Measurements from ENCODE around the gene PAX2. TPM values are rescaled to one million over a fixed set of nuclear protein-coding genes. Genes with fewer than 3 reads are reported as not detected.

Gene PAX2
- total and polyA plus RNA-seq, 2 donors from 2014 or later = 28.3 to 102 TPM

- Histone ChIP-seq H3K9me3 (ENCODE audit: control insufficient read depth in 2 of 3, insufficient read depth in 1 of 3, low read length in 3 of 3) (no peaks in the 10 kb centered on the region), H3K4me1 (ENCODE audit: control insufficient read depth in 2 of 3, insufficient read depth in 2 of 3, low read depth in 1 of 3, low read length in 3 of 3) (peaks cover 2 to 13% (median 8%) of the 10 kb centered on the region in 3 donors), H3K36me3 (ENCODE audit: control insufficient read depth in 2 of 3, insufficient read depth in 3 of 3, low read length in 3 of 3) (no peaks in the 10 kb centered on the region), H3K9ac (ENCODE audit: low read length in 3 of 3) (peak overlapping the region in 2 of 3 donors; percentile 13 to 71), H3K27me3 (ENCODE audit: control insufficient read depth, insufficient read depth, low read length) (peaks cover 13% of the 10 kb centered on the region), H3K4me3 (ENCODE audit: low read length in 3 of 3) (peak overlapping the region in 2 of 3 donors; percentile 54 to 78), H3K27ac (ENCODE audit: low read depth in 2 of 2, low read length in 2 of 2) (peak overlapping the region; percentile 72 to 74)
- intact Hi-C loops (cut with DNase I) = no loop called here
- no peak for FAIRE-seq
- DNase-seq = peak; percentile 83 to 95 (median 88)
- TF ChIP-seq, protein P1, sequence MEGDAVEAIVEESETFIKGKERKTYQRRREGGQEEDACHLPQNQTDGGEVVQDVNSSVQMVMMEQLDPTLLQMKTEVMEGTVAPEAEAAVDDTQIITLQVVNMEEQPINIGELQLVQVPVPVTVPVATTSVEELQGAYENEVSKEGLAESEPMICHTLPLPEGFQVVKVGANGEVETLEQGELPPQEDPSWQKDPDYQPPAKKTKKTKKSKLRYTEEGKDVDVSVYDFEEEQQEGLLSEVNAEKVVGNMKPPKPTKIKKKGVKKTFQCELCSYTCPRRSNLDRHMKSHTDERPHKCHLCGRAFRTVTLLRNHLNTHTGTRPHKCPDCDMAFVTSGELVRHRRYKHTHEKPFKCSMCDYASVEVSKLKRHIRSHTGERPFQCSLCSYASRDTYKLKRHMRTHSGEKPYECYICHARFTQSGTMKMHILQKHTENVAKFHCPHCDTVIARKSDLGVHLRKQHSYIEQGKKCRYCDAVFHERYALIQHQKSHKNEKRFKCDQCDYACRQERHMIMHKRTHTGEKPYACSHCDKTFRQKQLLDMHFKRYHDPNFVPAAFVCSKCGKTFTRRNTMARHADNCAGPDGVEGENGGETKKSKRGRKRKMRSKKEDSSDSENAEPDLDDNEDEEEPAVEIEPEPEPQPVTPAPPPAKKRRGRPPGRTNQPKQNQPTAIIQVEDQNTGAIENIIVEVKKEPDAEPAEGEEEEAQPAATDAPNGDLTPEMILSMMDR (IDR thresholded peaks at IDR 0.05; ENCODE audit: borderline replicate concordance, extremely low read depth, insufficient read depth) = peak; percentile 84
Measured at GRCh38 chr10:100743626-100744135, 1.7 kb upstream of the PAX2 start.

DNA sequence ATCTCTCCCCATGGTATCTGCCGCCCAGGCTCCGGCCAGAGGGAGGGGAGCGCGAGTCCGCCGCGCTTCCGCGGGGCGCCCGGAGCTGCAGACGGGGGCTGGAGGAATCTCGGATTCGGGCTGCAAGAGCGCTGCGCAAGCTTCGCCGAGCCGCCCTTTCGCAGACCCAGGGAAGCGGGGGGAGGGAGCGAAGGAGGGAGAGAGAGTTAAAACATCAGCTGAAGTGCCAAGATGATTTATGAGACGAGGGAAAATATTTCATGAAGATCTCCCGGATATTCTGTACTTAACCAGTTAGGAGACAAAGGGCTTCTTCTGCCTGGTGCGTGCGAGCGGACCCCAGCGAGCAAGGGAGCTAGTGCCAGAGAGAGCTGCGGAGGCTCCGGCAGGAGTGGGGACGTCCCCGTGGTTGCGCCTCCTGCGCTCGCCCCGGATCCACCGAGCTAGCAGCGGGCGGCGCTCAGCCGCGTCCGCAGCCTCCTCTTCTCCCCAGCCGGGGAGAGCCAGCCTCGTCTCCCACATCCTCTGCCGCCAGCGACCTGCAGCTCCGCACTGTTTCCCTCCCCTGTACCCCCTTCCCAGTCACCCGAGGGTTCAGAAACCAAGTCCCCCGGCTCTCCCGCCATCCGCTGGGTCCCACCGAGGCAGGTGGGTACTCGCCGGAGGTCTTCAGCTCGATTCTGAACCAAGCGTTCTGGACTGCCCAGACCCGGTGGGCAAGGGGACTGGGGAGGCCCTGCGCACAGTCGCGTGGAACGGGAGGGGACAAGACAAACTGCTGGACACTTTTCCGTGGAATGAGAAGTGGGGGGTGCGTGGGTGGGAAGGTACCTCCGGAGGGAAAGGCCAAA lies 1.0 kb upstream of the PAX2 start:
- Histone ChIP-seq H3K4me1 (ENCODE audit: control insufficient read depth in 2 of 3, insufficient read depth in 2 of 3, low read depth in 1 of 3, low read length in 3 of 3) (peaks cover 2 to 16% (median 8%) of the 10 kb centered on the region in 3 donors), H3K27me3 (ENCODE audit: control insufficient read depth, insufficient read depth, low read length) (peaks cover 15% of the 10 kb centered on the region), H3K4me3 (ENCODE audit: low read length in 3 of 3) (peak overlapping the region; percentile 51 to 78 (median 57)), H3K9me3 (ENCODE audit: control insufficient read depth in 2 of 3, insufficient read depth in 1 of 3, low read length in 3 of 3) (no peaks in the 10 kb centered on the region), H3K36me3 (ENCODE audit: control insufficient read depth in 2 of 3, insufficient read depth in 3 of 3, low read length in 3 of 3) (no peaks in the 10 kb centered on the region), H3K27ac (ENCODE audit: low read depth in 2 of 2, low read length in 2 of 2) (peak overlapping the region; percentile 72 to 74), H3K9ac (ENCODE audit: low read length in 3 of 3) (peak overlapping the region in 2 of 3 donors; percentile 36 to 71)
- TF ChIP-seq, protein P1 (IDR thresholded peaks at IDR 0.05; ENCODE audit: borderline replicate concordance, extremely low read depth, insufficient read depth) = no peak
- FAIRE-seq (no peak), DNase-seq (peak; percentile 84 to 93 (median 90))
- intact Hi-C loops (cut with DNase I) = no loop called here

DNA sequence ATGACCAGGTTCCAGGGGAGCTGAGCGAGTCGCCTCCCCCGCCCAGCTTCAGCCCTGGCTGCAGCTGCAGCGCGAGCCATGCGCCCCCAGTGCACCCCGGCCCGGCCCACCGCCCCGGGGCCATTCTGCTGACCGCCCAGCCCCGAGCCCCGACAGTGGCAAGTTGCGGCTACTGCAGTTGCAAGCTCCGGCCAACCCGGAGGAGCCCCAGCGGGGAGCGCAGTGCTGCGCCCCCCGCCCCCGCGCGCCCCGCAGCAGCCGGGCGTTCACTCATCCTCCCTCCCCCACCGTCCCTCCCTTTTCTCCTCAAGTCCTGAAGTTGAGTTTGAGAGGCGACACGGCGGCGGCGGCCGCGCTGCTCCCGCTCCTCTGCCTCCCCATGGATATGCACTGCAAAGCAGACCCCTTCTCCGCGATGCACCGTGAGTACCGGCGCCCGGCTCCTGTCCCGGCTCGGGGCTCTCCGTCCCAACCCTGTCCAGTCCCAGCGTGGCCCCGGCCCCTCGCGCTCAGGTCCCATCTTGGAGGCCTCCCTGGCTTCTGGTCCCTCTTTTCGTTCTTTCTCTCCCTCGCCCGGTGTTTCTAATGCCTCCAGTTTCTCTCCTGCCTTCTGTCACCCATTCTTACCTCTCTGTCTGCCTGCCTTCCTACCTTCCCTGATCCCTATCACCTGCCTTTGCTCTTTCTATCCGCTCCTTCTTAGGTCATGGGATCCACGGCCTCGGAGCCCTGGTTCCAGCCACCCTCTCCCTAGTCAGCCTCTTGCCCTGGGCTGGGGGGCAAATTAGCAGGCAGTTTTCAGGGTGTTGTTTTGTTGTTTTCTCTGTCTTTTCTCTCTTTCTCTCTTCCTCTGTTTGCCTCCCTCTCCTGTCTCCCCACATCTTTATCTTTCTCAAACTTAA lies 751 bp downstream of the PAX2 start:
- DNase-seq = peak; percentile 60 to 76 (median 65)
- peaks cover 2 to 23% (median 13%) of the 10 kb centered on the region in 3 donors for H3K4me1 ChIP-seq (ENCODE audit: control insufficient read depth in 2 of 3, insufficient read depth in 2 of 3, low read depth in 1 of 3, low read length in 3 of 3)
- TF ChIP-seq, protein P1 (IDR thresholded peaks at IDR 0.05; ENCODE audit: borderline replicate concordance, extremely low read depth, insufficient read depth) = no peak
- H3K36me3 ChIP-seq (ENCODE audit: control insufficient read depth in 2 of 3, insufficient read depth in 3 of 3, low read length in 3 of 3) = no peaks in the 10 kb centered on the region
- H3K27me3 ChIP-seq (ENCODE audit: control insufficient read depth, insufficient read depth, low read length) = peaks cover 16% of the 10 kb centered on the region
- intact Hi-C loops (cut with DNase I) = no loop called here
- no peak for FAIRE-seq
- H3K27ac ChIP-seq (ENCODE audit: low read depth in 2 of 2, low read length in 2 of 2) = peak overlapping the region; percentile 67 to 78
- peak overlapping the region; percentile 74 to 80 (median 78) for H3K9ac ChIP-seq (ENCODE audit: low read length in 3 of 3)
- H3K4me3 ChIP-seq (ENCODE audit: low read length in 3 of 3) = peak overlapping the region; percentile 70 to 82 (median 78)
- no peaks in the 10 kb centered on the region for H3K9me3 ChIP-seq (ENCODE audit: control insufficient read depth in 2 of 3, insufficient read depth in 1 of 3, low read length in 3 of 3)
